Tibial nerve (tissue), 4 donors: Measurements from ENCODE around the gene SGPP2.

Experiments
- EP300 ChIP-seq, 2 donors: sonication (generic); formaldehyde crosslinking; IDR thresholded peaks; one replicate each; pipeline ENCODE4 v1.6.1; 2017; ENCODE audit warnings: antibody characterized with exemption in 2 of 2, mild to moderate bottlenecking in 1 of 2
- TF ChIP-seq, protein P1 (sequence below), 5 experiments: fragments of 200-600 bp in 3 of 5; fragments of 450-650 bp in 2 of 5; sonication (generic) in 3 of 5; IDR thresholded peaks; one replicate each; pipeline ENCODE4 v1.5.1; 2016 to 2019; ENCODE audit warnings: antibody characterized with exemption in 5 of 5, mild to moderate bottlenecking in 3 of 5, moderate library complexity in 2 of 5

DNA sequence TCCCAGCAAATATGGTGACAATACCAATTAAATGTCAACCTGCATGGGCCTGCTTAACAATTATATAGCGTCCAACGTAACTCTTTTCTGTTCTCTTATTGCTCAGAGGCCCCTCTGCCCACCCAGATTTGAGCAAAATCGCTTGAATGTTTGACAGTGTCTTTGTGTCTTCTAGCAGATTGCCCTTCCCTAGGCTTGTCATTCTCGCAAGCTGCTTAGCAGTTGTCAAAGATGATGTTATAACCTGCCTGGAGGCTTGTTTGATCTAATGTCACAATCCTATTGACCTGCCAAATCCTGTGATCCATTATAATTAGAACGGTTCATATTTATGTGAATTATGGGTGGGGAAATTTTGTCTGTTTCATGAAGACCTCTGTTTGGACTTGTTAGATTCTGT, 122.7 kb downstream of the SGPP2 start:
- TF ChIP-seq, protein P1, sequence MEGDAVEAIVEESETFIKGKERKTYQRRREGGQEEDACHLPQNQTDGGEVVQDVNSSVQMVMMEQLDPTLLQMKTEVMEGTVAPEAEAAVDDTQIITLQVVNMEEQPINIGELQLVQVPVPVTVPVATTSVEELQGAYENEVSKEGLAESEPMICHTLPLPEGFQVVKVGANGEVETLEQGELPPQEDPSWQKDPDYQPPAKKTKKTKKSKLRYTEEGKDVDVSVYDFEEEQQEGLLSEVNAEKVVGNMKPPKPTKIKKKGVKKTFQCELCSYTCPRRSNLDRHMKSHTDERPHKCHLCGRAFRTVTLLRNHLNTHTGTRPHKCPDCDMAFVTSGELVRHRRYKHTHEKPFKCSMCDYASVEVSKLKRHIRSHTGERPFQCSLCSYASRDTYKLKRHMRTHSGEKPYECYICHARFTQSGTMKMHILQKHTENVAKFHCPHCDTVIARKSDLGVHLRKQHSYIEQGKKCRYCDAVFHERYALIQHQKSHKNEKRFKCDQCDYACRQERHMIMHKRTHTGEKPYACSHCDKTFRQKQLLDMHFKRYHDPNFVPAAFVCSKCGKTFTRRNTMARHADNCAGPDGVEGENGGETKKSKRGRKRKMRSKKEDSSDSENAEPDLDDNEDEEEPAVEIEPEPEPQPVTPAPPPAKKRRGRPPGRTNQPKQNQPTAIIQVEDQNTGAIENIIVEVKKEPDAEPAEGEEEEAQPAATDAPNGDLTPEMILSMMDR (IDR thresholded peaks at IDR 0.05), result no peak
- no peak for TF ChIP-seq EP300 (IDR thresholded peaks at IDR 0.05)
